ENCODE data around the gene TTC7B.

TTC7B gene

GRCh38 chr14:90519262-90519920, 296.8 kb downstream of the TTC7B start:
- TF ChIP-seq, protein P1, sequence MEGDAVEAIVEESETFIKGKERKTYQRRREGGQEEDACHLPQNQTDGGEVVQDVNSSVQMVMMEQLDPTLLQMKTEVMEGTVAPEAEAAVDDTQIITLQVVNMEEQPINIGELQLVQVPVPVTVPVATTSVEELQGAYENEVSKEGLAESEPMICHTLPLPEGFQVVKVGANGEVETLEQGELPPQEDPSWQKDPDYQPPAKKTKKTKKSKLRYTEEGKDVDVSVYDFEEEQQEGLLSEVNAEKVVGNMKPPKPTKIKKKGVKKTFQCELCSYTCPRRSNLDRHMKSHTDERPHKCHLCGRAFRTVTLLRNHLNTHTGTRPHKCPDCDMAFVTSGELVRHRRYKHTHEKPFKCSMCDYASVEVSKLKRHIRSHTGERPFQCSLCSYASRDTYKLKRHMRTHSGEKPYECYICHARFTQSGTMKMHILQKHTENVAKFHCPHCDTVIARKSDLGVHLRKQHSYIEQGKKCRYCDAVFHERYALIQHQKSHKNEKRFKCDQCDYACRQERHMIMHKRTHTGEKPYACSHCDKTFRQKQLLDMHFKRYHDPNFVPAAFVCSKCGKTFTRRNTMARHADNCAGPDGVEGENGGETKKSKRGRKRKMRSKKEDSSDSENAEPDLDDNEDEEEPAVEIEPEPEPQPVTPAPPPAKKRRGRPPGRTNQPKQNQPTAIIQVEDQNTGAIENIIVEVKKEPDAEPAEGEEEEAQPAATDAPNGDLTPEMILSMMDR (conservative IDR thresholded peaks at IDR 0.05), result no peak; the same call in 1 of the 2 replicates
- TF ChIP-seq ZFX (IDR thresholded peaks at IDR 0.05), result no peak
- H3K27ac ChIP-seq, result no peak overlapping the region

- TF ChIP-seq ZFX (IDR thresholded peaks at IDR 0.05), result no peak
- TF ChIP-seq, protein P1 (conservative IDR thresholded peaks at IDR 0.05), result no peak; the same call in 1 of the 2 replicates
Measured at GRCh38 chr14:90518941-90519256, 297.3 kb downstream of the TTC7B start.

GRCh38 chr14:90518069-90518940, 297.9 kb downstream of the TTC7B start:
- TF ChIP-seq ZFX (IDR thresholded peaks at IDR 0.05), result no peak
- TF ChIP-seq, protein P1 (conservative IDR thresholded peaks at IDR 0.05), result no peak
- H3K27ac ChIP-seq, result no peak overlapping the region

More at GRCh38 chr14:90518941-90519256, 297.3 kb downstream of the TTC7B start:
- no peak overlapping the region for H3K27ac ChIP-seq

GRCh38 chr14:90517076-90517841, 299.0 kb downstream of the TTC7B start:
- no peak for TF ChIP-seq ZFX (IDR thresholded peaks at IDR 0.05)
- TF ChIP-seq, protein P1 (conservative IDR thresholded peaks at IDR 0.05), result no peak
- H3K27ac ChIP-seq, result no peak overlapping the region

- peak overlapping the region; percentile 68 for H3K27ac ChIP-seq
- TF ChIP-seq ZFX (IDR thresholded peaks at IDR 0.05), result no peak
- TF ChIP-seq, protein P1 (conservative IDR thresholded peaks at IDR 0.05), result no peak
Measured at GRCh38 chr14:90514566-90514965, 301.7 kb downstream of the TTC7B start.

- peak overlapping the region; percentile 68 for H3K27ac ChIP-seq
- no peak for TF ChIP-seq ZFX (IDR thresholded peaks at IDR 0.05)
- TF ChIP-seq, protein P1 (conservative IDR thresholded peaks at IDR 0.05), result no peak
Measured at GRCh38 chr14:90514015-90514398, 302.2 kb downstream of the TTC7B start.

Measured in C4-2B (cell line).